Thoracic aorta (tissue), 2 donors: Measurements from ENCODE around the gene NEK7. TPM values are rescaled to one million over a fixed set of nuclear protein-coding genes. Genes with fewer than 3 reads are reported as not detected.

Experiments
- ATAC-seq: fragments of 150-250 bp; one replicate; pipeline ENCODE4 v1.8.0; 2017; ENCODE audit warnings: low read depth; ENCODE audit not compliant: insufficient number of reproducible peaks, low FRiP score
- DNase-seq: peaks from one replicate; pipeline ENCODE4 v3.0.0-alpha.2; 2020; ENCODE audit warnings: low spot score
- H3K27ac ChIP-seq, 2 donors: fragments of 200-600 bp; sonication (generic); 1 replicate in 1 of 2; 2 replicates in 1 of 2; pipeline ENCODE4 v1.5.1; 2016; ENCODE audit warnings: mild to moderate bottlenecking in 2 of 2, moderate library complexity in 2 of 2
- H3K27me3 ChIP-seq: fragments of 200-600 bp; sonication (generic); replicated peaks from 2 replicates; pipeline ENCODE4 v1.6.0; 2016; ENCODE audit warnings: mild to moderate bottlenecking; ENCODE audit not compliant: insufficient read depth
- H3K36me3 ChIP-seq: fragments of 200-600 bp; sonication (generic); one replicate; pipeline ENCODE4 v1.5.1; 2016
- H3K4me1 ChIP-seq, 2 donors: fragments of 200-600 bp; sonication (generic); 1 replicate in 1 of 2; 2 replicates in 1 of 2; pipeline versions ENCODE4 v1.5.1 to v1.6.0; 2016; ENCODE audit warnings: low read depth in 2 of 2, mild to moderate bottlenecking in 1 of 2; ENCODE audit not compliant: control insufficient read depth in 1 of 2
- H3K4me3 ChIP-seq: fragments of 200-600 bp; sonication (generic); 2 replicates; pipeline ENCODE4 v1.5.1; 2016; ENCODE audit warnings: mild to moderate bottlenecking
- H3K9me3 ChIP-seq: fragments of 200-600 bp; sonication (generic); 2 replicates; pipeline ENCODE4 v1.5.1; 2016
- total RNA-seq, 2 donors: library from RNA; depleted of rRNA; stranded (reverse); fragments of >200 nt; gene quantifications; one replicate each; pipeline versions ENCODE4 v1.1.0 to v1.2.3, GENCODE V29; 2016
- TF ChIP-seq, protein P1 (sequence below): fragments of 200-600 bp; sonication (generic); IDR thresholded peaks from one replicate; pipeline ENCODE4 v1.5.1; 2019; ENCODE audit warnings: antibody characterized with exemption

Gene NEK7
- total RNA-seq, 2 donors from 2014 or later: 118 to 155 TPM

DNA sequence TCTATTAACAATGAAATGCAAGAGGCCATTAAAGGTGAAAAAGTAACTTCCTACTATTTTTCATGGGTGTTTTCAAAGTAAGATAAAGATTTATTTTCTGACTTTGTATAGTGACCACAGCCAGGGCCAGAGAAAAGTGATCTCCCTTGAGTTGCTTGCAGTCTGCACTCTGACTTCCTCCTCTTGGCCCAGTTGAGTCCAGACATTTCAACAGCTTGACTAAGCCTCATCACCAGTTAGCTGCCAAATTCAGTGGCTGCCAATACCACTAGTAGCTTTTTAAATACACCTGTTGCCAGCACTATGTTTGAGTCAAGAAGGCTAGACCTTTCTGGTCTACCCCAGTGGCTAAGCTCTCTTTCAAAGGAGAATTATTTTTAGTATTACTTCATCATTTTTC lies 3.7 kb upstream of the NEK7 start:
- peak overlapping the region; percentile 36 to 98 for H3K27ac ChIP-seq
- H3K4me3 ChIP-seq: no peak overlapping the region
- TF ChIP-seq, protein P1, sequence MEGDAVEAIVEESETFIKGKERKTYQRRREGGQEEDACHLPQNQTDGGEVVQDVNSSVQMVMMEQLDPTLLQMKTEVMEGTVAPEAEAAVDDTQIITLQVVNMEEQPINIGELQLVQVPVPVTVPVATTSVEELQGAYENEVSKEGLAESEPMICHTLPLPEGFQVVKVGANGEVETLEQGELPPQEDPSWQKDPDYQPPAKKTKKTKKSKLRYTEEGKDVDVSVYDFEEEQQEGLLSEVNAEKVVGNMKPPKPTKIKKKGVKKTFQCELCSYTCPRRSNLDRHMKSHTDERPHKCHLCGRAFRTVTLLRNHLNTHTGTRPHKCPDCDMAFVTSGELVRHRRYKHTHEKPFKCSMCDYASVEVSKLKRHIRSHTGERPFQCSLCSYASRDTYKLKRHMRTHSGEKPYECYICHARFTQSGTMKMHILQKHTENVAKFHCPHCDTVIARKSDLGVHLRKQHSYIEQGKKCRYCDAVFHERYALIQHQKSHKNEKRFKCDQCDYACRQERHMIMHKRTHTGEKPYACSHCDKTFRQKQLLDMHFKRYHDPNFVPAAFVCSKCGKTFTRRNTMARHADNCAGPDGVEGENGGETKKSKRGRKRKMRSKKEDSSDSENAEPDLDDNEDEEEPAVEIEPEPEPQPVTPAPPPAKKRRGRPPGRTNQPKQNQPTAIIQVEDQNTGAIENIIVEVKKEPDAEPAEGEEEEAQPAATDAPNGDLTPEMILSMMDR: no peak
- ATAC-seq (no peak), DNase-seq (peak; percentile 58)
- H3K9me3 ChIP-seq: no peaks in the 10 kb centered on the region
- H3K27me3 ChIP-seq: no peaks in the 10 kb centered on the region
- H3K4me1 ChIP-seq: peaks cover 25 to 47% of the 10 kb centered on the region in 2 donors
- no peaks in the 10 kb centered on the region for H3K36me3 ChIP-seq

DNA sequence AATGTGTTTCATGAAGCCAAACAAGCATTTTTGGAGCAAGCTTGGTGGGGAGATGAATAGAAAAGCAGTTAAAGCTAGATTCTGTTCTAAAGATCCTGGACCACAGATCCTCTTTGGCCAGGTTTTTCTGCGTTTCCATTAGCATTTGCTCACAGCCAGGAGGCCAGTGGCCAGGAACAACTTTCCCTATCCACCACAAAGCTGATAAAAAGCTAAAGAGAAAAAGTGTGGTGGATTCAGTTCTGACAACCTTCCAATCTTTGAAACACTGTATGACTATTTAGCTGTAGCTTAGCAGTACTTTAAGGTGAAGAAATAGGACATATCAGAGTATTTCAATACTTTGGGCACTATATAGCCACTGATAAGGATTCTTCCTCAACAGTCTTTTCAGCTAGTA lies 3.0 kb upstream of the NEK7 start:
- Histone ChIP-seq H3K36me3 (no peaks in the 10 kb centered on the region), H3K27me3 (no peaks in the 10 kb centered on the region), H3K4me1 (peaks cover 27 to 50% of the 10 kb centered on the region in 2 donors), H3K9me3 (no peaks in the 10 kb centered on the region), H3K4me3 (no peak overlapping the region), H3K27ac (peak overlapping the region; percentile 36 to 98)
- no peak for DNase-seq
- TF ChIP-seq, protein P1: no peak
- no peak for ATAC-seq

DNA sequence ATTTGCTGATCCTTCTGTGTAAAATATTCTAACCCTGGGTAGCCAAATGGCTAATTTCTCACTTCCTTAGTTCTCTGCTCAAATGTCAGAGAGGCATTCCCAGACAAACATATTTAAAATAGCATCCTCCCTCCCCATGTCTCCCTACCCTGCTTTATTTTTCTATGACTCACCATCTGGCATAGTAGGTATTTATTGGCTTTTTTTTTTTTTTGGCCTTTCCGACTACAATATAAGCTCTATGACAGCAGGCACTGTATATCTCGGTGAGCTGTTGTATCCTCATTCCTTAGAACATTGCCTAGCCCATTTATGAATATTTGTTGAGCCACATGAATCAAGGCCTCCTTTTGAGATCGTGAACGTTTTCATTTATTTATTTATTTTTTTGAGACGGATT lies 1.5 kb upstream of the NEK7 start:
- H3K27me3 ChIP-seq: no peaks in the 10 kb centered on the region
- H3K9me3 ChIP-seq: no peaks in the 10 kb centered on the region
- H3K27ac ChIP-seq: peak overlapping the region; percentile 94 to 98
- ATAC-seq: peak; percentile 24
- peaks cover 34 to 58% of the 10 kb centered on the region in 2 donors for H3K4me1 ChIP-seq
- TF ChIP-seq, protein P1: no peak
- DNase-seq: no peak
- H3K36me3 ChIP-seq: no peaks in the 10 kb centered on the region
- peak overlapping the region; percentile 93 for H3K4me3 ChIP-seq

- H3K36me3 ChIP-seq: no peaks in the 10 kb centered on the region
- ATAC-seq: no peak
- H3K4me3 ChIP-seq: peak overlapping the region; percentile 93
- no peaks in the 10 kb centered on the region for H3K9me3 ChIP-seq
- H3K27ac ChIP-seq: peak overlapping the region; percentile 94 to 98
- TF ChIP-seq, protein P1: peak; percentile 66
- H3K27me3 ChIP-seq: no peaks in the 10 kb centered on the region
- peaks cover 34 to 67% of the 10 kb centered on the region in 2 donors for H3K4me1 ChIP-seq
- DNase-seq: no peak
Observed at GRCh38 chr1:198156111-198156744, 570 bp upstream of the NEK7 start.

DNA sequence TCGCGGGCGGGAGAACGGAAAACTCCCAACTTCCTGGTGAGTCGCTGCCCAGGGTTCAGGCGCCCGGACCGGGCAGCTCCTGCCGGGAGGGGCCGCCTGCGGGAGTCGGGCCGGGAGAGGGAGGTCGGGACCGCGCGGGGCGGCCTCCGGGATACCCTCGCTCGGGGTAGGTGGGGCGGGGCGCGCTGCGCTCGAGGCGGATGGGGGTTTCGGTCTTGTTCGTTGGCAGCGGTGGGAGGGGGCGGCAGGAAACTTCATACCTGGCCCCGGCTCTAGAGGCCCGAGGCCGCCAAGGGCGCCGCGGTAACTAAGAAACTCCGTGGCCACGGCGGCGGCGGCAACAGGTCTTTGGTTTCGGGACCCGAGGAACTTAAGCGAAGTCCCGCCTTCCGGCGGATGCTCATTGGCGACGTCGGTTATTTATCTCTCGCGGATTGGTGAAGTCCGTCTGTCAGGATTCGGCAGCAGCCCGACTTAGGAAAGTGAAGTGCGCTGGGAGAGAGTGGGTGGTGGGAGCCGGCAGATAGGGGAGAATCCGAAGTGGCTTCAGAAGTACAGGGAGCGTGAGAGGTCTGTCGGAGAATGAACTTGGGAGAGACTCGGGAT lies 546 bp downstream of the NEK7 start:
- H3K4me1 ChIP-seq: peaks cover 40 to 72% of the 10 kb centered on the region in 2 donors
- peak; percentile 59 for ATAC-seq

More for the DNA sequence above, 546 bp downstream of the NEK7 start:
- no peaks in the 10 kb centered on the region for H3K9me3 ChIP-seq
- no peaks in the 10 kb centered on the region for H3K36me3 ChIP-seq
- peak overlapping the region; percentile 94 to 98 for H3K27ac ChIP-seq
- TF ChIP-seq, protein P1: no peak
- peak overlapping the region; percentile 93 for H3K4me3 ChIP-seq
- no peaks in the 10 kb centered on the region for H3K27me3 ChIP-seq
- peak; percentile 63 for DNase-seq
